Kidney epithelial cell (primary cell): ENCODE data around the gene PATE4. TPM values are rescaled to one million over a fixed set of nuclear protein-coding genes. Genes with fewer than 3 reads are reported as not detected.
A peak's percentile ranks its signal among the peaks of the same experiment; 100 is the strongest.

Experiments used
- DNase-seq: peaks from one replicate; pipeline ENCODE4 v3.0.0-alpha.2; 2010; ENCODE audit warnings: low read depth
- H3K27me3 ChIP-seq: 2 replicates; pipeline ENCODE4 v1.6.0; 2011; ENCODE audit warnings: low read length; ENCODE audit not compliant: control insufficient read depth, insufficient read depth
- H3K36me3 ChIP-seq: 2 replicates; pipeline ENCODE4 v1.5.1; 2011; ENCODE audit warnings: low read length; ENCODE audit not compliant: control insufficient read depth, insufficient read depth
- H3K4me3 ChIP-seq: 2 replicates; pipeline ENCODE4 v1.5.1; 2011; ENCODE audit warnings: low read depth, mild to moderate bottlenecking, control low read depth, low read length
- total RNA-seq: library from RNA; depleted of rRNA; stranded (reverse); fragments of >200 nt; gene quantifications from 2 replicates; pipeline ENCODE4 v1.2.3, GENCODE V29; 2015
- TF ChIP-seq, protein P1 (sequence below): IDR thresholded peaks from 2 replicates; pipeline ENCODE4 v1.5.1; 2011; ENCODE audit warnings: mild to moderate bottlenecking, moderate library complexity, low read length, control low read depth, inconsistent platforms; ENCODE audit not compliant: insufficient read depth, poor library complexity, severe bottlenecking

The PATE4 gene
- total RNA-seq, 1 donor from 2014 or later: not detected

DNA sequence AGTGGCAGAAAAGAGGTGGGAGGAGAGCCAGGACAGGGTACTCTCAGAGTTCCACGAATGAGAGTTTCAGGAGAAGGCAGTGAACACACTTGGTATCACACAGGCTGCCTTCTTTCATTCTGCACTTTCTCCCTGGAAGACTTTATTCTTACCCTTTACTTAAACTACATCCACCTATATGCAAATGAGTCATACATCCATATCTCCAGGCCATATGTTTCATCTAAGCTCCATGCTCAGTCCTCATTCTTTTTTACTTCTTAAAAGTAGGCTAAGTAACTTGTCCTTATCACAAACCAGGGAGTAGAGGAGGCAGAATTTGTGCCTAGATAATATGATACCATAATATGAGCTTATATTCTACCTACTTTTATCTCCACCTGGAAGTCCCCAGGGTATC is 48.2 kb downstream of the PATE4 start:
- DNase-seq: no peak
- no peaks in the 10 kb centered on the region for H3K27me3 ChIP-seq
- TF ChIP-seq, protein P1, sequence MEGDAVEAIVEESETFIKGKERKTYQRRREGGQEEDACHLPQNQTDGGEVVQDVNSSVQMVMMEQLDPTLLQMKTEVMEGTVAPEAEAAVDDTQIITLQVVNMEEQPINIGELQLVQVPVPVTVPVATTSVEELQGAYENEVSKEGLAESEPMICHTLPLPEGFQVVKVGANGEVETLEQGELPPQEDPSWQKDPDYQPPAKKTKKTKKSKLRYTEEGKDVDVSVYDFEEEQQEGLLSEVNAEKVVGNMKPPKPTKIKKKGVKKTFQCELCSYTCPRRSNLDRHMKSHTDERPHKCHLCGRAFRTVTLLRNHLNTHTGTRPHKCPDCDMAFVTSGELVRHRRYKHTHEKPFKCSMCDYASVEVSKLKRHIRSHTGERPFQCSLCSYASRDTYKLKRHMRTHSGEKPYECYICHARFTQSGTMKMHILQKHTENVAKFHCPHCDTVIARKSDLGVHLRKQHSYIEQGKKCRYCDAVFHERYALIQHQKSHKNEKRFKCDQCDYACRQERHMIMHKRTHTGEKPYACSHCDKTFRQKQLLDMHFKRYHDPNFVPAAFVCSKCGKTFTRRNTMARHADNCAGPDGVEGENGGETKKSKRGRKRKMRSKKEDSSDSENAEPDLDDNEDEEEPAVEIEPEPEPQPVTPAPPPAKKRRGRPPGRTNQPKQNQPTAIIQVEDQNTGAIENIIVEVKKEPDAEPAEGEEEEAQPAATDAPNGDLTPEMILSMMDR: no peak
- H3K36me3 ChIP-seq: no peaks in the 10 kb centered on the region
- no peak overlapping the region for H3K4me3 ChIP-seq

- TF ChIP-seq, protein P1: no peak
- no peak overlapping the region for H3K4me3 ChIP-seq
- H3K27me3 ChIP-seq: no peaks in the 10 kb centered on the region
- no peaks in the 10 kb centered on the region for H3K36me3 ChIP-seq
- no peak for DNase-seq
These were observed 50.3 kb downstream of the PATE4 start for GRCh38 chr11:125883375-125883774.

- peak overlapping the region; percentile 29 for H3K4me3 ChIP-seq
- no peaks in the 10 kb centered on the region for H3K27me3 ChIP-seq
- TF ChIP-seq, protein P1: no peak
- no peaks in the 10 kb centered on the region for H3K36me3 ChIP-seq
- no peak for DNase-seq
These were observed 53.9 kb downstream of the PATE4 start for GRCh38 chr11:125886997-125887372.

- TF ChIP-seq, protein P1: peak; percentile 17
- H3K36me3 ChIP-seq: no peaks in the 10 kb centered on the region
- H3K27me3 ChIP-seq: no peaks in the 10 kb centered on the region
- DNase-seq: peak; percentile 88
- peak within 1 kb of the TSS; percentile 60 for H3K4me3 ChIP-seq
These were observed 54.5 kb downstream of the PATE4 start, which contains the start of gene HYLS1 for GRCh38 chr11:125887373-125888324. Gene HYLS1 (plus strand): TSS chr11:125887668. CDS start chr11:125899369, 11,701 bp downstream.

Other genes starting within 250 kb of the PATE4 start
- 187 and 208 TPM in 2 replicates for gene STT3A, start 240.5 kb upstream of the PATE4 start, total RNA-seq
- 17.5 and 19.3 TPM in 2 replicates for gene CHEK1, start 208.2 kb upstream of the PATE4 start, total RNA-seq
- not detected in 2 replicates for gene ACRV1, start 152.5 kb upstream of the PATE4 start, total RNA-seq
- gene PATE1, start 87.0 kb upstream of the PATE4 start, total RNA-seq: not detected in 2 replicates
- 0.27 TPM in 1 of 2 replicates, not detected in the other for gene PATE2, start 54.5 kb upstream of the PATE4 start, total RNA-seq
- gene PATE3, start 45.2 kb upstream of the PATE4 start, total RNA-seq: not detected in 2 replicates
- 3.6 and 5.5 TPM in 2 replicates for gene HYLS1, start 54.4 kb downstream of the PATE4 start, total RNA-seq
- 15.1 and 17.6 TPM in 2 replicates for gene PUS3, start 69.9 kb downstream of the PATE4 start, total RNA-seq
- gene DDX25, start 71.2 kb downstream of the PATE4 start, total RNA-seq: 1.2 and 1.5 TPM in 2 replicates
- gene VSIG10L2, start 112.7 kb downstream of the PATE4 start, total RNA-seq: not detected in 2 replicates
- 8.1 and 10.4 TPM in 2 replicates for gene CDON, start 229.6 kb downstream of the PATE4 start, total RNA-seq